Renal cortical epithelial cell (primary cell): ENCODE results near the gene SPATA13. TPM values are rescaled to one million over a fixed set of nuclear protein-coding genes. Genes with fewer than 3 reads are reported as not detected.

ENCODE experiments used
- DNase-seq: peaks from one replicate; pipeline ENCODE4 v3.0.0-alpha.2; 2011; ENCODE audit warnings: low read depth
- total RNA-seq: library from RNA; depleted of rRNA; stranded (reverse); fragments of >200 nt; gene quantifications from 2 replicates; pipeline ENCODE4 v1.2.3, GENCODE V29; 2014

SPATA13 gene
- total RNA-seq, 1 donor from 2014 or later, result 27.4 TPM

DNA sequence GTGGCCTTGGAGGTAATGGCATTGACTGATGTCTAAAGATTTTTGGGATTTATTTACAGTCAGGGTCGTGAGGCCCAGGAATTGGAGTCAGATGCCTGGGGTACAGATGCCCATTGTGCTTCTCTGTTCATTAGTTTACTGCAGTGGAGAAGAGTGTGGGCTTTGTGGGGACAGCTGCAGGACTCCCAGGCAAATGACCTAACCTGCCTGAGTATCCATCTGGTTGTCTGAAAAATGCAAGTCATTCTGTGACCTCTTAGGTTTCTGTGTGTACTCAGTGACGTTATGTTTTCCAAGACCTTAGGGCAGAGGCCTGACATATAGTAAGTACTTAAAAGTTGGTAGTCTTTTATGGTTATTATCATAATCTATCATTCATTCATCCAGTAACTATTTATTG, 60.5 kb downstream of the SPATA13 start:
- DNase-seq, result no peak

DNA sequence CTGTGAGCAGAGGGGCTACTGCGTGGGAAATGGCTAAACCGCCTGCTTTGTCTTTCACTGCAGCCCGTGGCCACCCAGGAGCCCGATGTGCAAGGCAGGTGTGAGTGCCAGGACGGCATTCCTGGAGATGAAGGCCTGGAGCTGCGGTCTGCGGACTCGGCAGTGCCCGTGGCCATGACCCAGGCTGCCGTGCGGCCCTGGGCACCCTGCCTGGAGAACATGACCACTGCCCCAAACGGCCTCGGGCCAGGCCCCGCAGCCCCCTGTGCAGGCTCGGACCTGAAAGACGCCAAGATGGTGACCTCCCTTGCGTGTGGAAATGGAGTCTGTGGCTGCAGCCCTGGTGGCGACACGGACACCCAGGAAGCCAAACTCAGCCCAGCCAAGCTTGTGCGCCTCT, 62.2 kb downstream of the SPATA13 start:
- no peak for DNase-seq

DNA sequence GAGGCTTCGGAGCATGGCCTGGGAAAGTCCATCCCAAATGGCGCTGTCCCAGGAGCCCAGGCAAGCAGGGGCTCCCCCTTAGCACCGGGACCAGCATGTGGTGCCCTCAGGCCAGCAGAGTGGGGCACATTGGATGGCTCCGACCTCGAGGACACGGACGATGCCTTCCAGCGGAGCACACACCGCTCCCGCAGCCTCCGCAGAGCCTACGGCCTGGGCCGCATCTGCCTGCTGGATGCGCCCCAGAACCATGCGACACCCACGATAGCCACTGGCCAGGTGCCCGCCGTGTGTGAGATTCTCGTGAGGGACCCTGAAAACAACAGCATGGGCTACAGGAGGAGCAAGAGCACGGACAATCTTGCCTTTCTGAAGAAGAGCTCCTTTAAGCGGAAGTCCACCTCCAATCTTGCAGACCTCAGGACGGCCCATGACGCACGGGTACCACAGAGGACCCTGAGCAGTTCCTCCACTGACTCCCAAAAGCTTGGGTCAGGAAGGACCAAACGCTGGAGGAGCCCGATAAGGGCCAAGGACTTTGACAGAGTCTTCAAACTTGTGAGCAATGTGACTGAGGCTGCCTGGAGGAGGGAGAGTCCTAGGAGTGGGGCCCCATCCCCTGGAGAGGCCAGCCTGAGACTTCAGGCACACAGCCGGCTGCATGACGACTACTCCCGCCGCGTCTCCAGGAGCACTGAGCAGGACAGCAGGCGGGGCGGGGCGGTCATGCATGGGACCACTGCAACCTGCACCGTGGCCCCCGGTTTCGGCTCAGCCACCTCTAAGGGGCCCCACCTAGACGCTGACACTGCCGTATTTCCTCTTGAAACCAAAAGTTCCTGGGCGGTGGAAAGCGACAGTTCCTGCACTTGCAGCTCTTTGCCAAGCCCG, 63.1 kb downstream of the SPATA13 start:
- no peak for DNase-seq

DNA sequence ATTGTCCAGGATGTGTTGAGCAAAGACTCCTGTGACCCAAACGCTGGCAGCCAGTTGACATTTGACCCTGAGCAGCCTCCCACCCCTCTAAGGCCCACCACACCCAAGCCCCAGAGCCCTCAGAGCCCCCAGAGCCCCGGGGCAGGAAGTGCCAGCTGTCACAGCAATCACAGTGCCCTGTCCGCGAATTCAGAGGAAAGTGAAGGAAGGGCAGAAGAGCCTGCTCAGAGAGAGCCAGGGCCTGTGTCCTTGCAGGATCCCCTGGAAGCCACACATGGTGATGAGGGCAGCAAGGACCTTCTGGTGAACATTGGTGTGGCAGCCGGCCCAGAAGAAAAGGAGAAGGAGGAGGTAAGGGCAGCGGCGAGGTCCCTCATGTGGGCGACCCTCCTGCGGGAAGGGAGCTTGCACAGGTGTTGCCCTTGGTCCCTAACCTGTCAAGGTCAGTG, 63.7 kb downstream of the SPATA13 start:
- DNase-seq, result no peak

DNA sequence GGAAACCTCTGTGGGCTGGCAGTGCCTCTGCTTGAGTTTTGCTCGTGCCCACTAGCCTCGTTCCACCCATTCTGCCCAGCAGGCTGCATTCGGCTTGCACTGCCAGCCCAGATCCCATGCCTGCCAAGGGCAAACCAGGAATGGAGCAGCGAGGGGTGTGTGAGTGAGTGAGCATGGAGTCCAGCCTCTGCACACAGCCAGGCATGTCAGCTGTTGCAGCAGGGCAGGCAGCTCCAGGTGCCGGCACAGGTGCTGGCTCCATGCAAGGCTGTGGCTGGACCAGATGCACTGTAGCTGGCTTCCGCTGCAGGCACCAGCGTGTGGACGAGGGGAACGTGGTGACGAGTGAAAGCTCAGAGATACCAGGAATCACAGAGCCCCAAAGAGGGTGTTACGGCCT, 64.5 kb downstream of the SPATA13 start:
- no peak for DNase-seq

- DNase-seq, result no peak
These were observed 65.4 kb downstream of the SPATA13 start for GRCh38 chr13:24225930-24226329.

DNA sequence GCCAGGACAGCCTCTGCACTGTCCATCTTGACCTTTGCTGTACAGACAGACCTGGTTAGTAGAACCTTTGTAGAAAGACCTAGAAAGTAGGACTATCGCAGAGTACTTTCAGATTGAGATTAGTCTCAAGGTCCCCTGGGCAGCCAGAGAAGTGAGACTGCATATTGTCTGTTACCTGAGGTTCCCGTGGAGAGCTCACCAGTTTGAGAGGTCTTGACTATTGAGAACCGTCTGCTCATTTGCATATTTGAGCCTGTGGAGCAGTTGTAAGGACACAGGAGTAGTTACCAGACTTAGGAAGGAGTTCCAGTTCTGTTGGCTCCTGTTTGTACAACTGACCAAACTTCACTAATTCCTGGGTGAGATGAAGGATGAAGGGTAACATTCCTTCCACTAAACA, 66.2 kb downstream of the SPATA13 start:
- no peak for DNase-seq

- DNase-seq, result peak; percentile 79
These were observed 68.4 kb downstream of the SPATA13 start for GRCh38 chr13:24228852-24229458.

GRCh38 chr13:24230428-24231072, 70.0 kb downstream of the SPATA13 start:
- DNase-seq, result no peak

DNA sequence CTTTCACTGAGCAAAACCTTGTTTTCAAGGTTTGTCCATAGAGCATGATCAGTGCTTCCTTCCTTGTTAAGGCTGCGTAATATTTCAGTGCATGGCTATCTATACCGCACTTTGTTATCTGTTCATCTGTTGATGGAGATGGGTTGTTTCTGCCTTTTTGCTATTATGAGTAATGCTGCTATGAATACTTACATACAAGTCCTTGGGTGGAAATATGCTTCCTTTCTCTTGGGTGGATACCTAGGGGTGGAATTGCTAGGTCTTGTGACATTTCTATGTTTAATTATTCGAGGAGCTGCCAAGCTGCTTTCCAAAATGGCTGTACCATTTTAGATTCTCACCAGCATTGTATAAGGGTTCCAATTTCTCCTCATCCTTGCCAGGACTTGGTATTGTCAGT, 70.9 kb downstream of the SPATA13 start:
- DNase-seq, result no peak

DNA sequence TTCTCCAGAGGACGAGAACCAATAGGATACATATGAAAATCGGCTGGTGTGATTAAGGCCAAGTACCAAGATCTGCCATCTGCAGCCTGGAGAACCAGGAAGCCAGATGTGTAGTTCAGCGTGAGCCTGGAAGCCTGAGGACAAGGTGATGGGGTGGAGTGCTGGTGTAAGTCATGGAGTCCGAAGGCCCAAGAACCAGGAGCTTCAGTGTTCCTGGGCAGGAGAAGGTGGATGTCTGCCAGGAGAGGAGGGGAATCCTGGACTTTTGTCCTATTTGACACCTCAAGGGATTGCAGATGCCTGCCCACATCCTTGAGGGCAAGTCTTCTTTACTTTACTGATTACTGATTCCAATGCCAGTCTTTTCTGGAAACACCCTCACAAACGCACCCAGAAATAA, 71.5 kb downstream of the SPATA13 start:
- no peak for DNase-seq

DNA sequence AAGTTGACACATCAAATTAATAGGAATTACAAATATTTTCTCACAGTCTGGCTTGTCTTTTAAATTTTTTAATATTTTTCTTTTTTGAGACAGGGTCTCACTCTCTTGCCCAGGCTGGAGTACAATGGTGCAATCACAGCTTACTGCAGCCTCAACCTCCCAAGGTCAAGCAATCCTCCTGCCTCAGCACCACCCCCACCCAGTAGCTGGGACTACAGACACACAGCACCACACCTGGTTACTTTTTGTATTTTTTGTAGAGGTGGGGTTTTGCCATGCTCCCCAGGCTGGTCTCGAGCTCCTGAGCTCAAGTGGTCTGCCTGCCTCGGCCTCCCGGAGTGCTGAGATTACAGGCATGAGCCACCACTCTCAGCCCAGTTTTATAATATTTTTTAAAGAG, 72.0 kb downstream of the SPATA13 start:
- no peak for DNase-seq

DNA sequence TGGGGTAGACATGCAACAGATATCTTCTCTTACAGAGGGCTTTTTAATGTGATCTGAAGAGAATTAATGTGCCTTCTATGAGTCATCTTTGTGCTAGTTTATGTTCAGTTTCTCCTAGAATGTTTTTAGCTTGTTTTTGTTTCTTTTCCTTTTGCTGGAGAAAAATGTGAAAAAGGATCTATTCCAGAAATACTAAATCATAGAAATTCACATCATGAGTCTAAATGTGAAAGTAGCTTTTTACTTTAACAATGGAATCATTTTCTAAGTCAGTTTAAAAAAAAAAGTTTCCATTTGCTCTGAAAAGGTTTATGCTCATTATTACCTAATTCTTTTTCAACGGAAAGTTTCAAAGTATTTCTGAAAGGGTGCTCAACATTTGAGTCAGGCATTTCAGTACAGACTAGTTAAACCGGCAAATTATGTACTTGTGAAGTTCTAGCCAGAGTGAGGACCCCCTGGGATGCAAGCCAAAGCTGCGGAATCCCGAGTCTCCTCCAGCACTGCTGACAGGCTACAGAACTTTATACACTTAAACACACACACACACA, 72.9 kb downstream of the SPATA13 start:
- DNase-seq, result peak; percentile 44

- no peak for DNase-seq
These were observed 73.8 kb downstream of the SPATA13 start for GRCh38 chr13:24234200-24234915.

DNA sequence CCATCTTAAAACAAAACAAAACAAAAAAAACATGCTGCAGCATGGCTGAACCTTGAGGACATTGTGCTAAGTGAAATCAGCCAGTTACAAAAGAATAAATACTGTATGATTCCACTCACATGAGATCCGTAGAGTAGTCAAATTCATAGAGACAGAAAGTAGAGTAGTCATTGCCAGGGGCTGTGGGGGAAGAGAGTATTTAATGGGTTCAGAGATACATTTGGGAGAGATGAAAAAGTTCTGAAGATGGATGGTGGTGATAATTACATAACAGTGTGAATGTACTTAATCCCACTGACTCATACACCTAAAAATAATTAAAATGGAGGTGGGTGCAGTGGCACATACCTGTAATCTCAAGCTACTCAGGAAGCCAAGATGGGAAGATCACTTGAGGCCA, 76.8 kb downstream of the SPATA13 start:
- no peak for DNase-seq

GRCh38 chr13:24241336-24241735, 80.8 kb downstream of the SPATA13 start:
- DNase-seq, result no peak

GRCh38 chr13:24242100-24242499, 81.6 kb downstream of the SPATA13 start:
- DNase-seq, result no peak

GRCh38 chr13:24243302-24243701, 82.8 kb downstream of the SPATA13 start:
- no peak for DNase-seq

DNA sequence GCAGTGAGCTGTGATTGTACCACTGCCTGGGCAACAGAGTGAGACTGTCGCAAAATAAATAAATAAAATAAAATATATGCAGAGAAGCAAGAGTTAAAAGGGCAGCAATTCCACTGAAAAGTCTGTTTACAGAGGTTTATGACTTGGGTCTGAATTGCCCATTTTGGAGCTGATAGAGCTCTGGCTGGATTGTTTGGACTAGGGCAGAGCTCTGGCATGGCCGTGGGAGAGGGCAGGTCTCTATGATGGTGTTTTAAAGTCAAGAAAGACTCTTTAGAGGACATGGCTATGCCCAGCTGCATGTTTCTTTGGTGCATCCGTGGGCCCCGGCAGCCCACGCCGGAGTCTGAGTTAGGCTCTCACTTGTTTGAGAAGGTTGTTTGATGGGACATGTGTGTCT, 84.3 kb downstream of the SPATA13 start:
- DNase-seq, result no peak

- no peak for DNase-seq
These were observed 86.5 kb downstream of the SPATA13 start for GRCh38 chr13:24247016-24247415.

DNA sequence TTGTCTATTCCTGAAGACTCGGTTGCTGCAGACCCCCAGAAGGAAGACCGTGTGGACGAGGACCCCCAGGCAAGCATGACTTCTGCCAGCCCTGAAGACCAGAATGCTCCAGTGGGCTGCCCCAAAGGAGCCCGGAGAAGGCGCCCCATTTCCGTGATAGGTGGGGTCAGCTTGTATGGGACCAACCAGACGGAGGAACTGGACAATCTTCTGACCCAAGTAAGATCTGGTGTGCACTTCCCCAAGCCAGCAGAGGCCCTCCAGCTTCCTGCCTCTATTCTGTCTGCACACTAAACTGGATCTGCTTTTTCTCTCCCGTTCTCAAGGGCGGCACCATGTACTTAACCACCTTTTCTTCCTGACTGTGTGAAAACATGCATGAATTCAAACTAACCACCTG, 89.1 kb downstream of the SPATA13 start:
- no peak for DNase-seq
